Measurements from ENCODE around the gene IL34. TPM values are rescaled to one million over a fixed set of nuclear protein-coding genes. Genes with fewer than 3 reads are reported as not detected.

Gene IL34
- total RNA-seq, 1 experiment from 2014 or later = 4.4 TPM

DNA sequence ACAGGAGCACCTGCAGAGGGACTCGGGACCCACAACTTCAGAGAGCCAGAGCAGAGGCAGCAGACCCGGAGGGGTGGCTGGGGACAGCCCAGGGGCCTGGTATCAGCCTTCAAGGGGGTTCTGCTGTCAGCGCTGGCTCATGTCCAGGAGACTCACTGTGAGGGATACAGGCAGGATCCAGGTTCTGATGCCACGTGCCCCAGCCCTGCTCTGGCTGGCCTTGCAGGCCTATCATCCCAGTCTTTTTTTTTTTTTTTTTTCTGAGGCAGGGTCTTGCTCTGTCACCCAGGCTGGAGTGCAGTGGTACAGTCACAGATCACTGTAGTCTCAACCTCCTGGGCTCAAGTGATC, 48.5 kb downstream of the IL34 start:
- Histone ChIP-seq H3K4me1 (ENCODE audit: insufficient read depth, low read length) (no peaks in the 10 kb centered on the region; the same call in 1 of the 2 replicates), H2AFZ (ENCODE audit: low read length) (no peak overlapping the region), H2AK5ac (ENCODE audit: insufficient read length, low read length) (no peak overlapping the region), H3K56ac (ENCODE audit: insufficient read length, low read depth, low read length) (no peak overlapping the region), H4K8ac (replicated peaks; ENCODE audit: insufficient read length, low read depth, low read length) (no peak overlapping the region), H4K5ac (ENCODE audit: insufficient read length, low read depth, low read length) (no peak overlapping the region), H4K20me1 (ENCODE audit: control insufficient read depth, insufficient read depth, insufficient read length) (no peaks in the 10 kb centered on the region), H3K27me3 (ENCODE audit: insufficient read depth, low read length) (no peaks in the 10 kb centered on the region), H2BK20ac (ENCODE audit: low read depth, low read length, poor library complexity, severe bottlenecking) (no peak overlapping the region), H2BK15ac (ENCODE audit: low read depth, low read length) (no peak overlapping the region), H3K4me2 (ENCODE audit: insufficient read depth, insufficient read length, low read length) (no peak overlapping the region), H3K4ac (ENCODE audit: low read depth, low read length) (no peak overlapping the region), H4K91ac (ENCODE audit: insufficient read length, low read depth, low read length) (no peak overlapping the region), H3K23me2 (ENCODE audit: insufficient read length, low read depth, low read length, poor library complexity, severe bottlenecking) (no peaks in the 10 kb centered on the region), H2BK120ac (ENCODE audit: low read depth, low read length, poor library complexity, severe bottlenecking) (no peak overlapping the region), H3K79me1 (ENCODE audit: insufficient read depth, low read depth, low read length, poor library complexity, severe bottlenecking) (no peaks in the 10 kb centered on the region), H2BK12ac (ENCODE audit: insufficient read length, low read depth, low read length) (no peak overlapping the region), H2BK5ac (ENCODE audit: insufficient read length, low read length) (no peak overlapping the region), H3K9me3 (ENCODE audit: control insufficient read depth, low read depth, low read length) (no peaks in the 10 kb centered on the region), H3K18ac (ENCODE audit: insufficient read length, low read depth, low read length) (no peak overlapping the region), H3K9ac (ENCODE audit: extremely low read depth, insufficient read length, low read length) (no peak overlapping the region), H3K79me2 (ENCODE audit: insufficient read depth, low read length) (no peaks in the 10 kb centered on the region), H3T11ph (ENCODE audit: low read length) (no peak overlapping the region), H3K23ac (ENCODE audit: insufficient read length, low read depth, low read length) (no peak overlapping the region), H3K14ac (ENCODE audit: insufficient read depth, low read length) (peak overlapping the region; percentile 23; the same call in 1 of the 2 replicates), H3K27ac (ENCODE audit: insufficient read length, low read depth, low read length) (no peak overlapping the region)
- peaks cover 8 to 12% (median 9%) of the 10 kb centered on the region in 3 experiments; a peak in 4 of 7 replicates for H3K36me3 Mint-ChIP-seq (ENCODE audit: insufficient read depth in 1 of 3, low read depth in 3 of 3)
- no peaks in the 10 kb centered on the region for H3K27me3 Mint-ChIP-seq (ENCODE audit: low read depth)
- no CpG with 5 or more reads among the region's 4 CpGs for WGBS (ENCODE audit: extremely low coverage, insufficient read length, low lambda C conversion rate)
- no peak overlapping the region; a peak in 1 of 5 replicates for H3K4me3 Mint-ChIP-seq
- no peak for DNase-seq
- H3K27ac Mint-ChIP-seq = peak overlapping the region in 2 of 3 experiments; percentile 70 to 83; a peak in 1 of 7 replicates
- peaks cover 27 to 32% of the 10 kb centered on the region in 2 experiments for H3K4me1 Mint-ChIP-seq
- no peaks in the 10 kb centered on the region for H3K9me3 Mint-ChIP-seq
- TF ChIP-seq, protein P1, sequence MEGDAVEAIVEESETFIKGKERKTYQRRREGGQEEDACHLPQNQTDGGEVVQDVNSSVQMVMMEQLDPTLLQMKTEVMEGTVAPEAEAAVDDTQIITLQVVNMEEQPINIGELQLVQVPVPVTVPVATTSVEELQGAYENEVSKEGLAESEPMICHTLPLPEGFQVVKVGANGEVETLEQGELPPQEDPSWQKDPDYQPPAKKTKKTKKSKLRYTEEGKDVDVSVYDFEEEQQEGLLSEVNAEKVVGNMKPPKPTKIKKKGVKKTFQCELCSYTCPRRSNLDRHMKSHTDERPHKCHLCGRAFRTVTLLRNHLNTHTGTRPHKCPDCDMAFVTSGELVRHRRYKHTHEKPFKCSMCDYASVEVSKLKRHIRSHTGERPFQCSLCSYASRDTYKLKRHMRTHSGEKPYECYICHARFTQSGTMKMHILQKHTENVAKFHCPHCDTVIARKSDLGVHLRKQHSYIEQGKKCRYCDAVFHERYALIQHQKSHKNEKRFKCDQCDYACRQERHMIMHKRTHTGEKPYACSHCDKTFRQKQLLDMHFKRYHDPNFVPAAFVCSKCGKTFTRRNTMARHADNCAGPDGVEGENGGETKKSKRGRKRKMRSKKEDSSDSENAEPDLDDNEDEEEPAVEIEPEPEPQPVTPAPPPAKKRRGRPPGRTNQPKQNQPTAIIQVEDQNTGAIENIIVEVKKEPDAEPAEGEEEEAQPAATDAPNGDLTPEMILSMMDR (conservative IDR thresholded peaks at IDR 0.05) = no peak

Data from H9 (cell line).